Measurements from ENCODE around the gene PRKN. TPM values are rescaled to one million over a fixed set of nuclear protein-coding genes. Genes with fewer than 3 reads are reported as not detected.
A peak's percentile ranks its signal among the peaks of the same experiment; 100 is the strongest.

Gene PRKN
- total RNA-seq, 2 donors from 2014 or later: 3.3 to 4.8 TPM

GRCh38 chr6:162416307-162416706 is 311.3 kb downstream of the PRKN start:
- no peak overlapping the region for H3K4me3 Mint-ChIP-seq
- H3K27me3 Mint-ChIP-seq (ENCODE audit: insufficient read depth): no peaks in the 10 kb centered on the region
- Histone ChIP-seq H3K27ac (ENCODE audit: low read depth, low read length) (no peak overlapping the region), H3K9me3 (ENCODE audit: control insufficient read depth, low read length) (peaks cover 6% of the 10 kb centered on the region), H3K9ac (ENCODE audit: extremely low read depth, low read length, poor library complexity, severe bottlenecking) (no peak overlapping the region), H3K4me3 (ENCODE audit: low read length) (no peak overlapping the region), H3K27me3 (ENCODE audit: control insufficient read depth, insufficient read depth, low read length, poor library complexity, severe bottlenecking) (no peaks in the 10 kb centered on the region), H3K36me3 (ENCODE audit: control insufficient read depth, insufficient read depth, low read length) (no peaks in the 10 kb centered on the region), H3K4me1 (ENCODE audit: control insufficient read depth, insufficient read depth, low read length) (no peaks in the 10 kb centered on the region)
- 95% methylated on average over 2 of the region's 2 CpGs; no CpG with 5 or more reads in 1 of the 2 experiments for WGBS, 2 experiments (ENCODE audit: insufficient coverage in 1 of 2, insufficient read length in 1 of 2)
- TF ChIP-seq, protein P1, sequence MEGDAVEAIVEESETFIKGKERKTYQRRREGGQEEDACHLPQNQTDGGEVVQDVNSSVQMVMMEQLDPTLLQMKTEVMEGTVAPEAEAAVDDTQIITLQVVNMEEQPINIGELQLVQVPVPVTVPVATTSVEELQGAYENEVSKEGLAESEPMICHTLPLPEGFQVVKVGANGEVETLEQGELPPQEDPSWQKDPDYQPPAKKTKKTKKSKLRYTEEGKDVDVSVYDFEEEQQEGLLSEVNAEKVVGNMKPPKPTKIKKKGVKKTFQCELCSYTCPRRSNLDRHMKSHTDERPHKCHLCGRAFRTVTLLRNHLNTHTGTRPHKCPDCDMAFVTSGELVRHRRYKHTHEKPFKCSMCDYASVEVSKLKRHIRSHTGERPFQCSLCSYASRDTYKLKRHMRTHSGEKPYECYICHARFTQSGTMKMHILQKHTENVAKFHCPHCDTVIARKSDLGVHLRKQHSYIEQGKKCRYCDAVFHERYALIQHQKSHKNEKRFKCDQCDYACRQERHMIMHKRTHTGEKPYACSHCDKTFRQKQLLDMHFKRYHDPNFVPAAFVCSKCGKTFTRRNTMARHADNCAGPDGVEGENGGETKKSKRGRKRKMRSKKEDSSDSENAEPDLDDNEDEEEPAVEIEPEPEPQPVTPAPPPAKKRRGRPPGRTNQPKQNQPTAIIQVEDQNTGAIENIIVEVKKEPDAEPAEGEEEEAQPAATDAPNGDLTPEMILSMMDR (conservative IDR thresholded peaks at IDR 0.05): no peak
- H3K9me3 Mint-ChIP-seq: peaks cover 5% of the 10 kb centered on the region
- DNase-seq: no peak
- H3K4me1 Mint-ChIP-seq: no peaks in the 10 kb centered on the region
- no peaks in the 10 kb centered on the region for H3K36me3 Mint-ChIP-seq (ENCODE audit: low read depth)
- H3K27ac Mint-ChIP-seq: no peak overlapping the region

- Mint-ChIP-seq H3K9me3 (no peaks in the 10 kb centered on the region), H3K27me3 (ENCODE audit: insufficient read depth) (no peaks in the 10 kb centered on the region), H3K4me1 (peaks cover 28% of the 10 kb centered on the region), H3K36me3 (ENCODE audit: low read depth) (no peaks in the 10 kb centered on the region), H3K27ac (peak overlapping the region; percentile 84), H3K4me3 (peak overlapping the region; percentile 35)
- Histone ChIP-seq H3K27ac (ENCODE audit: low read depth, low read length) (peak overlapping the region; percentile 93), H3K9me3 (ENCODE audit: control insufficient read depth, low read length) (peaks cover 2% of the 10 kb centered on the region), H3K4me3 (ENCODE audit: low read length) (peak overlapping the region; percentile 47), H3K27me3 (ENCODE audit: control insufficient read depth, insufficient read depth, low read length, poor library complexity, severe bottlenecking) (no peaks in the 10 kb centered on the region), H3K9ac (ENCODE audit: extremely low read depth, low read length, poor library complexity, severe bottlenecking) (no peak overlapping the region), H3K36me3 (ENCODE audit: control insufficient read depth, insufficient read depth, low read length) (no peaks in the 10 kb centered on the region), H3K4me1 (ENCODE audit: control insufficient read depth, insufficient read depth, low read length) (peaks cover 5% of the 10 kb centered on the region)
- DNase-seq: peak; percentile 70
- WGBS, 2 experiments (ENCODE audit: insufficient coverage in 1 of 2, insufficient read length in 1 of 2): 20 to 27% methylated on average over 3 to 8 of the region's 8 CpGs
- TF ChIP-seq, protein P1 (conservative IDR thresholded peaks at IDR 0.05): no peak
These were observed 317.6 kb downstream of the PRKN start for GRCh38 chr6:162409741-162410691.

- DNase-seq: no peak
- no peaks in the 10 kb centered on the region for H3K9me3 Mint-ChIP-seq
- no peak overlapping the region for H3K27ac ChIP-seq (ENCODE audit: low read depth, low read length)
- H3K27me3 Mint-ChIP-seq (ENCODE audit: insufficient read depth): no peaks in the 10 kb centered on the region
- H3K9ac ChIP-seq (ENCODE audit: extremely low read depth, low read length, poor library complexity, severe bottlenecking): no peak overlapping the region
- no peak overlapping the region for H3K4me3 Mint-ChIP-seq
- H3K36me3 ChIP-seq (ENCODE audit: control insufficient read depth, insufficient read depth, low read length): no peaks in the 10 kb centered on the region
- no peak overlapping the region for H3K4me3 ChIP-seq (ENCODE audit: low read length)
- peaks cover 5% of the 10 kb centered on the region for H3K4me1 ChIP-seq (ENCODE audit: control insufficient read depth, insufficient read depth, low read length)
- H3K36me3 Mint-ChIP-seq (ENCODE audit: low read depth): no peaks in the 10 kb centered on the region
- WGBS, 2 experiments (ENCODE audit: insufficient coverage in 1 of 2, insufficient read length in 1 of 2): 59 to 88% methylated on average over 3 to 5 of the region's 5 CpGs
- TF ChIP-seq, protein P1 (conservative IDR thresholded peaks at IDR 0.05): no peak
- H3K9me3 ChIP-seq (ENCODE audit: control insufficient read depth, low read length): no peaks in the 10 kb centered on the region
- H3K27ac Mint-ChIP-seq: no peak overlapping the region
- H3K27me3 ChIP-seq (ENCODE audit: control insufficient read depth, insufficient read depth, low read length, poor library complexity, severe bottlenecking): no peaks in the 10 kb centered on the region
- H3K4me1 Mint-ChIP-seq: peaks cover 28% of the 10 kb centered on the region
These were observed 318.6 kb downstream of the PRKN start for GRCh38 chr6:162408826-162409535.

Measured in endodermal cell (in vitro differentiated cells).